Kidney epithelial cell (primary cell): ENCODE measurements around the gene CEP250. TPM values are rescaled to one million over a fixed set of nuclear protein-coding genes. Genes with fewer than 3 reads are reported as not detected.

Experiments used
- DNase-seq: peaks from one replicate; pipeline ENCODE4 v3.0.0-alpha.2; 2010; ENCODE audit warnings: low read depth
- H3K27me3 ChIP-seq: 2 replicates; pipeline ENCODE4 v1.6.0; 2011; ENCODE audit warnings: low read length; ENCODE audit not compliant: control insufficient read depth, insufficient read depth
- H3K36me3 ChIP-seq: 2 replicates; pipeline ENCODE4 v1.5.1; 2011; ENCODE audit warnings: low read length; ENCODE audit not compliant: control insufficient read depth, insufficient read depth
- H3K4me3 ChIP-seq: 2 replicates; pipeline ENCODE4 v1.5.1; 2011; ENCODE audit warnings: low read depth, mild to moderate bottlenecking, control low read depth, low read length
- total RNA-seq: library from RNA; depleted of rRNA; stranded (reverse); fragments of >200 nt; gene quantifications from 2 replicates; pipeline ENCODE4 v1.2.3, GENCODE V29; 2015
- TF ChIP-seq, protein P1 (sequence below): IDR thresholded peaks from 2 replicates; pipeline ENCODE4 v1.5.1; 2011; ENCODE audit warnings: mild to moderate bottlenecking, moderate library complexity, low read length, control low read depth, inconsistent platforms; ENCODE audit not compliant: insufficient read depth, poor library complexity, severe bottlenecking

The CEP250 gene
- total RNA-seq, 1 donor from 2014 or later, result 65.3 TPM

- no peak for DNase-seq
- Histone ChIP-seq H3K36me3 (peaks cover 3% of the 10 kb centered on the region), H3K4me3 (no peak overlapping the region), H3K27me3 (no peaks in the 10 kb centered on the region)
- TF ChIP-seq, protein P1, sequence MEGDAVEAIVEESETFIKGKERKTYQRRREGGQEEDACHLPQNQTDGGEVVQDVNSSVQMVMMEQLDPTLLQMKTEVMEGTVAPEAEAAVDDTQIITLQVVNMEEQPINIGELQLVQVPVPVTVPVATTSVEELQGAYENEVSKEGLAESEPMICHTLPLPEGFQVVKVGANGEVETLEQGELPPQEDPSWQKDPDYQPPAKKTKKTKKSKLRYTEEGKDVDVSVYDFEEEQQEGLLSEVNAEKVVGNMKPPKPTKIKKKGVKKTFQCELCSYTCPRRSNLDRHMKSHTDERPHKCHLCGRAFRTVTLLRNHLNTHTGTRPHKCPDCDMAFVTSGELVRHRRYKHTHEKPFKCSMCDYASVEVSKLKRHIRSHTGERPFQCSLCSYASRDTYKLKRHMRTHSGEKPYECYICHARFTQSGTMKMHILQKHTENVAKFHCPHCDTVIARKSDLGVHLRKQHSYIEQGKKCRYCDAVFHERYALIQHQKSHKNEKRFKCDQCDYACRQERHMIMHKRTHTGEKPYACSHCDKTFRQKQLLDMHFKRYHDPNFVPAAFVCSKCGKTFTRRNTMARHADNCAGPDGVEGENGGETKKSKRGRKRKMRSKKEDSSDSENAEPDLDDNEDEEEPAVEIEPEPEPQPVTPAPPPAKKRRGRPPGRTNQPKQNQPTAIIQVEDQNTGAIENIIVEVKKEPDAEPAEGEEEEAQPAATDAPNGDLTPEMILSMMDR, result no peak
These were observed 51.7 kb downstream of the CEP250 start for GRCh38 chr20:35506872-35507638.

DNA sequence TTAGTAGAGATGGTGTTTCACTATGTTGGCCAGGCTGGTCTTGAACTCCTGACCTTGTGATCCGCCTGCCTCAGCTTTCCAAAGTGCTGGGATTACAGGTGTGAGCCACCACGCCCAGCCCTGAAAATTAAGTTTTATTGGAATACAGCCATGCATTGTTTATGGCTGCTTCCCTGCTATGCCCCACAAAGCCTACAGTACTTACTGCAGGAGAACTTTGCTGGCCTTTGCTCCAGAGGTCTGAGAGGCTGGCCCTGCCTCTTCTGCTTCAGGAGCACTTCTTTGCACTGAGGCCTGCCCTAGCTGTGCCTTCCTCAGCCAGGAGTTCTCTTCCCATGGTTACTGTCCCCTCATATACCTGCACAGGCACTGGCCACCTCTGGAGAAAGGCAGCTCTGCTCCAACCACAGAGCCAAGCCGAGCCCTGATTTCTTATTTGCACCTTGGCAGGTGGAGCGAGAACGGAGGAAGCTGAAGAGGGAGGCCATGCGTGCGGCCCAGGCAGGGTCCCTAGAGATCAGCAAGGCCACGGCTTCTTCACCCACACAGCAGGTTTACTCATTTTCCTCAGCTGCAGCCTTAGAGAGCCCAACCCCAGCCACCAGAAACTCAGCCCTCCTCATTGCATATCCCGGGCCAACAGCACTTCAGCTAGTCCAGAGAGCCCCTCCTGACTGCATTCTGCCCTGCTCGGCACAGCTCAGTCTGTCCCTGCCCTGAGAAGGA lies 53.3 kb downstream of the CEP250 start:
- no peak overlapping the region for H3K4me3 ChIP-seq
- TF ChIP-seq, protein P1, result no peak
- DNase-seq, result no peak
- peaks cover 5% of the 10 kb centered on the region for H3K36me3 ChIP-seq
- H3K27me3 ChIP-seq, result no peaks in the 10 kb centered on the region

DNA sequence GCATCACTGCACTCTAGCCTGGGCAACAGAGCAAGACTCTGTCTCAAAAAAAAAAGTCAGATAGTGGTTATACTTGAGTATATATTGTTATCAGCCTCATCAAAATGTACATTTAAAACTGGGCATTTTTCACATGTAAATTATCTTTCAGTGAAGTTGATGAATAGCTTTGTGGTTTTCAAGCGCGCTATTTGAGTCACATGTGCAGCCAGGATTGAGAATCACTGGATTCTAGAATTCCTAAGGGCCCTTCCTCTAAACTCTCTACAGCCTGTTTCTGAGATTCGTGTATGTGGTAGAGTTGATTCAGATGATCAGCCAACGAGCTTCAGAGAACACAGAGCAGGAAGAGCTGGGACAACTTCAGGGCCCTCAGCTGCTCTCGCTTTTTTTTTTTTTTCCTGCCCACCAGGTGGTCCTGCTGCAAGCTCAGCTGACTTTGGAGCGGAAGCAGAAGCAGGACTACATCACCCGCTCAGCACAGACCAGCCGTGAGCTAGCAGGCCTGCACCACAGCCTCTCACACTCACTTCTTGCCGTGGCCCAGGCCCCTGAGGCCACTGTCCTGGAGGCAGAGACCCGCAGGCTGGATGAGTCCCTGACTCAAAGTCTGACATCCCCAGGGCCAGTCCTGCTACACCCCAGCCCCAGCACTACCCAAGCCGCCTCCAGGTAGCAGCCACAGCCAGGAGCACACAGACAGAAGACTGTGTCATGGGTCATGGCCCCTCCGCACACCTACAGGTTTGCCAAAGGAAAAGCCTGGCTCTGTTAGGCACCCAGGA lies 55.7 kb downstream of the CEP250 start:
- H3K4me3 ChIP-seq, result no peak overlapping the region
- H3K27me3 ChIP-seq, result no peaks in the 10 kb centered on the region
- H3K36me3 ChIP-seq, result peaks cover 2% of the 10 kb centered on the region
- TF ChIP-seq, protein P1, result no peak
- DNase-seq, result no peak

DNA sequence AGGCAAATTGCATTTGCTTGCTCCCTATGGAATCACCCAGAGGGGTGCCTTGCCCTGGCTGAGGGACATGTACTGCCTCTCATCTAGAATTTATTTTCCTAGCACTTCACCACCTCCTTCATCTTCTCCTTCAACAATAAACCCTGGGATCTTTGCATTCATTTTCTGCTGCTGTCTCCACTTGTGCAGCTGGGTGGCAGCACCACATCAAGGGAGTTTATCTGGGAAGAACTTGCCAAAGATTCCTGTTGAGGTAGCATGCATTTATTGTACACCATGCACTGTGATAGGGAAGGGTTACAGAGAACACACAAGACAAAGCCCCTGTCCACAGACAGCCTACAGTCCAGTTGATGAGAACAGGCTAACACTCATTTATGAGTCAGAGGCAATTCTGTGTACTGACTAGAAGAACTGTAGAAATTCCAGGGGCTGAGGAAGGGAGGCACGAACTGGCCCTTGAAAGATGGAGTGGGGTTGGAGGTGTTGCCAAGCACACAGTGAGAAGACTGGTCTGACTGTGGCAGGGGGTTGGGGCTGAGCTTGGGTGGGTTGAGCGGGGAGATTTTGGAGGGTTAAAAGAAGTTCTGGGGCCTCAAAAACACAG lies 56.5 kb downstream of the CEP250 start:
- Histone ChIP-seq H3K36me3 (peaks cover 2% of the 10 kb centered on the region), H3K4me3 (no peak overlapping the region), H3K27me3 (no peaks in the 10 kb centered on the region)
- DNase-seq, result no peak
- TF ChIP-seq, protein P1, result peak; percentile 60

- TF ChIP-seq, protein P1, result no peak
- no peak for DNase-seq
- Histone ChIP-seq H3K36me3 (peaks cover 2% of the 10 kb centered on the region), H3K27me3 (no peaks in the 10 kb centered on the region), H3K4me3 (no peak overlapping the region)
These were observed 59.1 kb downstream of the CEP250 start for GRCh38 chr20:35514371-35514932.
